GM20431 (cell line): ENCODE data around the gene RAX.
"Not testable (repeated sequence)": the region's sequence is repeated elsewhere in the genome, so short reads cannot be mapped to it uniquely, and the experiment has no call there.

Source experiments
- in situ Hi-C: fragments of 300-500 bp; cut with MseI, MboI; formaldehyde crosslinking; loops from one replicate; pipeline ENCODE4 v1.15.0; 2020; ENCODE audit warnings: low sequenced_read_pairs; ENCODE audit not compliant: unreplicated experiment

Gene RAX

GRCh38 chr18:59255491-59255890, 17.8 kb downstream of the RAX start:
- in situ Hi-C loops = not testable (repeated sequence)

- in situ Hi-C loops = no loop called here
Measured at GRCh38 chr18:59249199-59249774, 24.0 kb downstream of the RAX start.

DNA sequence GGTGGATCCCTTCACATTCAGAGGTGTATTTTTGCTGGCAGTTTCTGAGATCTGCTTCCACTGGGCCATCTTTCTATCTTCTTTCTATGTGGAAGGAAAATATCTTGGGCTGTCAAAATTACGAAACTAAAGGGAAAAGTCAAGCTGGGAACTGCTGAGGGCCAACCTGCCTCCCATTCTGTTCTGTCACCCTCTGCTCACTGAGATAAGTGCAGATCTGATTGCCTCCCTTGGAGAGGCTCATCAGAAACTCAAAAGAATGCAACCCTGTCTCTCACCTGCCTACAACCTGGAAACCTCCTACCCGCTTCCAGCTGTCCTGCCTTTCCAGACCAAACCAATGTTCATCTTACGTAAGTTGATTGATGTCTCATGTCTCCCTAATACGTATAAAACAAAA, 26.5 kb downstream of the RAX start:
- in situ Hi-C loops = no loop called here

DNA sequence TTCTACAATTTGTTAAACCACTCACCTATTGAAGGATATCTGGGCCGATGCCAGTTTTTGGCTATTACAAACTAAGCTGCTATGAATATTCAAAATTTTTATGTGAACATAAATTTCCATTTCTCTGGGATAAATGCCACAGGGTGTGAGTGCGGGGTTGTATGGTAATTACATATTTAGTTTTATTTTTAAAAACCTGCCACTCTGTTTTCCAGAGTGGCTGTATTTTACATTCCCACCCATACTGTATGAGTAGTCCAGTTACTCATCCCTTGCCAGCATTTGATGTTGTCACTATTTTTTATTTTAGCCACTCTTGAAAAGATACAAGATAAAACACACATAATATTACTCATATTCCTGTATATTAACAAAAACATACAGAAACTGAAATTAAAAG, 30.3 kb downstream of the RAX start:
- in situ Hi-C loops = no loop called here

DNA sequence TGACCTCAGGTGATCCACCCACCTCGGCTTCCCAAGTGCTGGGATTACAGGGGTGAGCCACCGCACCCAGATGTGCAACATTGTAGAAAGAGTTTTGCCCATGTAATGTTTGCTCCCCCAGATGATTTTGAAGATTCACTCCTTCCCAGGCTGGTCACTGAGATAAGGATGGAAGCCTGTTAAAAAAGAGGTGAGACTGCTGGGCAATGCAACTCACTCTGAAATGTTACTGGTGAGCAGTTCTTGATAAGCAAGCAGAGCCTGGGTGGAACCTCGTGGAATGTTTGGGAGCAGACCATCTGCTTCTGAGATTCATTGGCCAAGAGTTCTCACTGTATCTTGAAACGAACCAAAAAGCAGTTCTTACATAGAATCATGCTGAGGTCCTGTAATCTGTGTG, 33.6 kb downstream of the RAX start:
- in situ Hi-C loops = no loop called here

- in situ Hi-C loops = no loop called here
Measured at GRCh38 chr18:59238385-59238784, 34.9 kb downstream of the RAX start.

- in situ Hi-C loops = no loop called here
Measured at GRCh38 chr18:59233017-59233410, 40.2 kb downstream of the RAX start.

DNA sequence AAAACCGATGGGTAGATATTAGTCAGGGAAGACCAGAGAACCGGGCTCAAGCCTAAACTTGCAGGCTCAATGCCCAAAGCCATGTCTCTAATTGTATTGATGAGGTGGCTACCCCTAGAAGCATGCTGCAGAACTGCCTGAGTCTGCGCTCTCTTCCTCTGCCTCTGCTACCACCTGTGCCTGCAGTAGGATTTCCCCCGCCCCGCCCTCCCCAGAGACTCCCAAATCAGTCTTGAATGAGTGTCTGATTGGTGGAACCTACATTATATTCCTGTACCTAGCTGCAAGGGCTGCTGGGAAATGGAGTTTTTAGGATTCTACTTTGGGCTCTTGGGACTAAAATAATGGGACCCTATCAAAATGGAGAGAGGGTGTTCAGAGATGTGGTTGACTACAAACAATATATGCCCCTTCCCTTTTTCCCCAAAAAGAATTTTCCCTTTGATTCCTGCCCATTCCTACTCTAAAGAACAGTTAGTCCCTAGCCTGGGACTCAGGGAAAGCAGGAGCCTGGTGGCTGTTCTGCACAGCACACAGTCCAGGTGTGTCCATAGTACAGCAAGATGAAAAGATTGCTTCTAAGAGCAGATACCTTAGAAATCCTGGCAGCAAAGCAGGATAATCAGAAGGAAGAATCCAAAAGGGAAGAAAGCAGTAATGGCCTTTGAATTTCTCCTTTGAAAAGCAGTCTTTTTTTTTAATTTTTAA, 40.8 kb downstream of the RAX start:
- in situ Hi-C loops = no loop called here

GRCh38 chr18:59231877-59232276, 41.4 kb downstream of the RAX start:
- in situ Hi-C loops = no loop called here

DNA sequence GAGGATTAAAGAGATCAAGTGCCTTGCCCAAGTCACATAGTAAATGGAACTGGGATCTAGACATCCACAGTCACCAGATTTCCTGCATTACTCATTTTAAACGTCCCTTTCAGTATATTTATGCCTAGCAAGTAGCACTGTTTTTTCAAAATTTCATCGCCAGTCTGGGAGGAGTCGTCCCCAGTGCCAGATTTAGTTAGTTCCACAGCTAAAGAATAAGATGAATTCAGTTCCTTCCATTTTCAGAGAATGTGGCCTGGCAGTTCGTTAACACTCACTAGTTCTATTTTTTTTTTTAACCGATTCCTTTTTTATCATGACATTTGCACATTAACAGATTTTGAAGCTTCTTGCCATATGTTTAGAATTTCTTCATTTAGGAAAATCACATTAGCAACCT, 42.1 kb downstream of the RAX start:
- in situ Hi-C loops = no loop called here

DNA sequence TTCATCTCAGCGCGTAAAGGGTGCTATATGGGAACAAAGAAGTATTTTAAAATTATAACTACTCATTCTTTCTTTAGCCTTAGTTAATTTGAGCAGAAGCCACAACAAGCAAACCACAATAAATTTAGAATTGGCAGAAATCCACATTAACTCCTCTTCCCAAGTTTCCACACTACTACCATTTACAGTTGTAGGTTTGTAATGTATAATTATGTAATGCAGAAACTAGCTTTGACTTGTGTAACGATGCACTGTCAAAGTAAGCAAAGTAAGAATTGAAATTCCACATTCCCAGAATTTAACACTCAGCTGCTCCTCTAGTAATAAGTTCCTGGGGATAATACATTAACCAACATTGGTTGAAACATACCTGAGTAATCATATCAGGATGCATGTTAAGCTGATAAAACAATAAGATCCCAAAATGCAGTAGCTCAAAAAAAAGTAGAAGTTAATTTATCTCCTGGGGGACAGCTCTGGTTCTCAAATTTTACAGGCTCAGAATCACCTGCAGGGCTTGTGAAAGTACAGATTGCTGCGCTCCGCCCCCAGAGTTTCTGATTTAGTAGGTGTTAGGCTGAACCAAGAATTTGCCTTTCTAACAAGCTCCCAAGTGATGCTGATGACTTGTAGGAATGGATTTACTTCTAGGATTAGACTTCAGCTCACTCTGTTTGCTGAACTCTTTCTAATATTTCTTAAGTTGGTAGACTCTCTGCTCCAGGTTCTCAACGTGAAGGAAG, 43.4 kb downstream of the RAX start:
- in situ Hi-C loops = no loop called here

GRCh38 chr18:59229191-59229590, 44.1 kb downstream of the RAX start:
- in situ Hi-C loops = no loop called here

- in situ Hi-C loops = no loop called here
Measured at GRCh38 chr18:59228351-59228750, 44.9 kb downstream of the RAX start.

DNA sequence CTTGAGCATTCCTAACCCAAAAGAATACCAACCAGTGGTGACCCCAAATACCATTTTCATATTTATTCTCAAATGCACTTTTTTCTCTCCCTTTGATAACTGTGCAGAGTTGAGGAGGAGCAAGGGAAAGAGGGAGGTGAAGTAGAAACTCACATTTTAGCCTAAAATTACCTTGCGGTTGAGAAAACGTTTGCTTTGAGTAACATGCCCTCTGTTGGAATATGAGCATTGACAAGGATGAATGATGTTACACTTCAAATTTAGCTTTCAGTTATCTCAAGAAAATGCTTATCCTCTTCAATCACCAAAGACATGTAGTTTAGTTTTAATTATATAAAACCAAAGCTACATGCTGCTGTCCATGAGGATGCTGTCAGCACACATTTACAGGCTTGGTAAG, 50.9 kb downstream of the RAX start:
- in situ Hi-C loops = no loop called here

DNA sequence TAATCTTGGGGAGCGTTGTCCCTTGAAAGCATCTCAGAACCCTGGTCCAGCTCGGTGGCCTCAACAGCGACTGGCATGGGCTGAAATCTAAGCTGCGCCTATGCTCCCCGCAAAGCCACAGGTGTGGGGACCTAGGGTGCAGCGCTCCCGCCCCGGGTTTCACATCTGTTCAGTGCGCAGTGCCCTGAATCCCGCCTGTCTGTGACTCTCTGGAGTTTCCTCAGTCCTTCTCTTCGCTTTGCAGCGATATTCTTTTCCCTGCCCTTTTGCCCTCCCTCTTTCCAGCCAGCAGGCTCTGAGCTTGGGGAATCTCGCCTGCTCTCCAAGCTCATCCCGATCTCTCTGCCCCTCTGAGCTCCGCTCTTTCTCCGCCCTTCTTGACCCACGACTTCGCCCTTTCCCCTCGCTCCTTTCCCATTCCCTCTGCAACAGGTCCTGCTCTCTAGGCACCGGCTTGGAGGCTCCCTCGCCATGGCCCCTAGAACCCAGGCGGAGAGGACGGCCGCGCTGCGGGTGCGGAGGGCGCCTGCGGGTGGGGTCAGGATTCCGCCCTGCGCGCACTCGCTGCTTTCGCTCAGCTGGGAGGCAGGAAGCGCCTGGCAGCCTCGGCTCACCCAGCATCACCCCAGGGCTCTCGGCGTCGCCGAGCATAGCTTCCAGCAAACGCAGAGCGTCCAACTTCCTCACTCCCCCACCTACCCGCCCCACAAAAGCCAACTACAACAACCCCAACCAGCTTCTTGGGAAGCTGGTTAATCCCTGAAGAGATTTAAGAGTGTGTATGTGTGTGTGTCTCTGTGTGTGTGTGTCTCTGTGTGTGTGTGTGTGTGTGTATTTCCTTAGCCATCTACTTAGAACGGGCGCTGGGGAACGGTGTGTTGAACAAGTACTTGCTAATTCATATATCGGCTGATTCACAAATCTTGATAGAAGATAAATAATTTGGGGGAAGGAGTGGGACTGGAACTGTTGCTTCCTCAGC, 52.2 kb downstream of the RAX start:
- in situ Hi-C loops = no loop called here

- in situ Hi-C loops = no loop called here
Measured at GRCh38 chr18:59220164-59220783, 53.0 kb downstream of the RAX start.

DNA sequence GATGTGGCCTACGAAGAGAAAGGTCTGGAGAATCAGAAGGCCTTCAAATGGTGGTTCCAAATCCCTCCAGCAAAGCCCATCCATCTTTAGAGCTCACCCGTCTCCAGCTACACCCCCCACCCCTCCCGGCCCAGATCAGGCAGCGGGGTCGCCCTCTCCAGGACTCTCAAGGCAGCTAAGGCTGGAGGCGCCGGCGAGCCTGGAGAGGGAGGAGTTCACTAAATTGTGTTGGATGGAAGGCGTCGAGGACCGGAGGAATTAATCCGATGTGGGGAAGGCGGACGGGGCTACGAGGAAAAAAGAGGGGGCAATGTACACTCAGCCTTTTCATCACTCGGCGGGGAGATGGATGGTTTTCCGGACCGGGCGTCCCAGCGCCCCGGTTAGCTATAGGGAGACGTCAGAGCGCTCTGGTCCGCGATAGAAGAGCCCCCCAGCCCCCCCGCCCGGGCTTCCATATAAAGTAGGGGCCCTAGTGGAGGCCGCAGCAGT, 53.5 kb downstream of the RAX start, which contains the start of gene GRP:
Gene GRP (plus strand): TSS at position 487 of the 492 bp plus-strand sequence. CDS start 108 bp downstream, outside the sequence.
- in situ Hi-C loops = no loop called here

- in situ Hi-C loops = no loop called here
Measured at GRCh38 chr18:59218018-59218417, 55.2 kb downstream of the RAX start.
